Esophagus muscularis mucosa (tissue), 4 donors: Measurements from ENCODE around the gene DOK3. TPM values are rescaled to one million over a fixed set of nuclear protein-coding genes. Genes with fewer than 3 reads are reported as not detected.
A peak's percentile ranks its signal among the peaks of the same experiment; 100 is the strongest.

Source experiments
- DNase-seq: peaks from one replicate; pipeline ENCODE4 v3.0.0-alpha.2; 2017; ENCODE audit errors: extremely low spot score
- H3K27ac ChIP-seq, 4 donors: fragments of 200-600 bp; sonication (generic); replicated peaks in 1 of 4; 1 replicate in 3 of 4; 2 replicates in 1 of 4; pipeline ENCODE4 v1.5.1; 2016 to 2019; ENCODE audit warnings: mild to moderate bottlenecking in 1 of 4
- H3K27me3 ChIP-seq, 4 donors: fragments of 200-600 bp; sonication (generic); one replicate each; pipeline versions ENCODE4 v1.5.1 to v1.6.0; 2016 to 2019
- H3K36me3 ChIP-seq, 4 donors: fragments of 200-600 bp; sonication (generic); one replicate each; pipeline ENCODE4 v1.5.1; 2016 to 2019
- H3K4me1 ChIP-seq, 4 donors: fragments of 200-600 bp; sonication (generic); one replicate each; pipeline ENCODE4 v1.5.1; 2016 to 2019
- H3K4me3 ChIP-seq, 4 donors: fragments of 200-600 bp; sonication (generic); 1 replicate in 2 of 4; 2 replicates in 2 of 4; pipeline ENCODE4 v1.5.1; 2016 to 2019; ENCODE audit warnings: mild to moderate bottlenecking in 4 of 4, moderate library complexity in 1 of 4
- H3K9me3 ChIP-seq, 4 donors: fragments of 200-600 bp; sonication (generic); 1 replicate in 3 of 4; 2 replicates in 1 of 4; pipeline ENCODE4 v1.5.1; 2016 to 2019
- EP300 ChIP-seq: sonication (generic); formaldehyde crosslinking; IDR thresholded peaks from one replicate; pipeline ENCODE4 v1.6.1; 2017; ENCODE audit warnings: antibody characterized with exemption
- POLR2A ChIP-seq: fragments of 450-650 bp; IDR thresholded peaks from one replicate; pipeline ENCODE4 v1.6.1; 2017; ENCODE audit warnings: antibody characterized with exemption, moderate library complexity, mild to moderate bottlenecking, low read depth
- POLR2AphosphoS5 ChIP-seq, 2 donors: sonication (generic); formaldehyde crosslinking; IDR thresholded peaks; one replicate each; pipeline ENCODE4 v1.6.1; 2017; ENCODE audit warnings: antibody characterized with exemption in 2 of 2
- WGBS: methylation state at CpG from one replicate; pipeline ENCODE4 v1.1.5; 2018; 5-methylcytosine and 5-hydroxymethylcytosine counted together
- intact Hi-C: fragments of 100-400 bp; cut with DNase I; formaldehyde crosslinking; loops from one replicate; pipeline ENCODE4 v1.15.1; 2023
- total RNA-seq, 4 donors: library from RNA; depleted of rRNA; stranded (reverse); fragments of >200 nt; gene quantifications; one replicate each; pipeline versions ENCODE4 v1.1.0 to v1.2.1, GENCODE V29; 2016
- TF ChIP-seq, protein P1 (sequence below), 3 experiments: fragments of 200-600 bp in 2 of 3; fragments of 450-650 bp in 1 of 3; sonication (generic) in 2 of 3; IDR thresholded peaks; one replicate each; pipeline ENCODE4 v1.5.1; 2017 to 2019; ENCODE audit warnings: antibody characterized with exemption in 3 of 3, mild to moderate bottlenecking in 2 of 3, moderate library complexity in 1 of 3

Gene DOK3
- total RNA-seq, 4 donors from 2014 or later, result 6.7 to 15.2 (median 7.5) TPM

DNA sequence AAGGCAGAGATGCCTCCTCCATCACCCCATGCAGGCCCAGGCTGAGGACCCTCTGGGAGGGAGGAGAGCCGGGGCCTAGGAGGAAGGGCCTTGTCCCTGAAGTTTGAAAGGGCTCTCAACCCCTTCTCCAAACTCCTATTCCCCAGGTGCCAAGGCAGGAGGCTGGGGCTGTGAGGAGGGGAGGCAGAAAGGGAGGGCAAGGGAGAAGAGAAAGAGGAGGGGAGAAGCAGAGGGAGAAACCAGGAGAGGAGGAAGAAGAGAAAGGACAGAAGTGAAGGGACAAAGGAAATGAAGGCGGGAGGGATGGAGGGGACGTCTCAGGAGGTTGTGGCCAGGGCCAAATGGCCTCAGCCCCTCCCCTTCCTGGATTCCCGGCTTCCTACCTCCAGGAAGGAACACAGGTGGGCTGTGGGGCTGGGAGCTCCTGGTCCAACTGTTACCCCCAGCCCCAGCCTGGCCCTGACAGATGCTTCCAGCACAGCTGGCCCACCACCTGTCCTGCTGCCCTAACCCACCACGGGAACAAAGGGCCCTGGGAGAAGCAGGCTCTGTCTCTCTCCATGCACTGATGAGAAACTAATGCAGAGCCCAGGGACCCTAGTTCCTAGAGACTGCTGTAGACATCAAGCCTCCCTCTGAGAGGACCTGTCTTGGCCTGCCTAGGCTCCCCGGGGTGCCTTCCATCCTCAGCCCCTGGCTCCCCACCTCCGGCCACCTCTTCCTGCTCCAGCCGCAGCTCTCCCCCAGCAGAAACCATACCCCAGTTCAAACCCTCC lies 39.7 kb downstream of the DOK3 start:
- peak overlapping the region; percentile 89 to 96 (median 94) for H3K27ac ChIP-seq
- H3K36me3 ChIP-seq, result peaks cover 11 to 38% (median 36%) of the 10 kb centered on the region in 4 donors
- H3K4me1 ChIP-seq, result peaks cover 48 to 68% (median 64%) of the 10 kb centered on the region in 4 donors
- intact Hi-C loops, result no loop called here
- no peaks in the 10 kb centered on the region for H3K27me3 ChIP-seq
- no peak for DNase-seq
- TF ChIP-seq EP300, result no peak
- TF ChIP-seq POLR2AphosphoS5 (IDR thresholded peaks at IDR 0.05), result no peak
- no peak for TF ChIP-seq POLR2A
- TF ChIP-seq, protein P1, sequence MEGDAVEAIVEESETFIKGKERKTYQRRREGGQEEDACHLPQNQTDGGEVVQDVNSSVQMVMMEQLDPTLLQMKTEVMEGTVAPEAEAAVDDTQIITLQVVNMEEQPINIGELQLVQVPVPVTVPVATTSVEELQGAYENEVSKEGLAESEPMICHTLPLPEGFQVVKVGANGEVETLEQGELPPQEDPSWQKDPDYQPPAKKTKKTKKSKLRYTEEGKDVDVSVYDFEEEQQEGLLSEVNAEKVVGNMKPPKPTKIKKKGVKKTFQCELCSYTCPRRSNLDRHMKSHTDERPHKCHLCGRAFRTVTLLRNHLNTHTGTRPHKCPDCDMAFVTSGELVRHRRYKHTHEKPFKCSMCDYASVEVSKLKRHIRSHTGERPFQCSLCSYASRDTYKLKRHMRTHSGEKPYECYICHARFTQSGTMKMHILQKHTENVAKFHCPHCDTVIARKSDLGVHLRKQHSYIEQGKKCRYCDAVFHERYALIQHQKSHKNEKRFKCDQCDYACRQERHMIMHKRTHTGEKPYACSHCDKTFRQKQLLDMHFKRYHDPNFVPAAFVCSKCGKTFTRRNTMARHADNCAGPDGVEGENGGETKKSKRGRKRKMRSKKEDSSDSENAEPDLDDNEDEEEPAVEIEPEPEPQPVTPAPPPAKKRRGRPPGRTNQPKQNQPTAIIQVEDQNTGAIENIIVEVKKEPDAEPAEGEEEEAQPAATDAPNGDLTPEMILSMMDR (IDR thresholded peaks at IDR 0.05), result no peak
- peak overlapping the region in 1 of 4 donors; percentile 28 for H3K4me3 ChIP-seq
- H3K9me3 ChIP-seq, result no peaks in the 10 kb centered on the region
- 65% methylated on average over 8 of the region's 8 CpGs for WGBS

DNA sequence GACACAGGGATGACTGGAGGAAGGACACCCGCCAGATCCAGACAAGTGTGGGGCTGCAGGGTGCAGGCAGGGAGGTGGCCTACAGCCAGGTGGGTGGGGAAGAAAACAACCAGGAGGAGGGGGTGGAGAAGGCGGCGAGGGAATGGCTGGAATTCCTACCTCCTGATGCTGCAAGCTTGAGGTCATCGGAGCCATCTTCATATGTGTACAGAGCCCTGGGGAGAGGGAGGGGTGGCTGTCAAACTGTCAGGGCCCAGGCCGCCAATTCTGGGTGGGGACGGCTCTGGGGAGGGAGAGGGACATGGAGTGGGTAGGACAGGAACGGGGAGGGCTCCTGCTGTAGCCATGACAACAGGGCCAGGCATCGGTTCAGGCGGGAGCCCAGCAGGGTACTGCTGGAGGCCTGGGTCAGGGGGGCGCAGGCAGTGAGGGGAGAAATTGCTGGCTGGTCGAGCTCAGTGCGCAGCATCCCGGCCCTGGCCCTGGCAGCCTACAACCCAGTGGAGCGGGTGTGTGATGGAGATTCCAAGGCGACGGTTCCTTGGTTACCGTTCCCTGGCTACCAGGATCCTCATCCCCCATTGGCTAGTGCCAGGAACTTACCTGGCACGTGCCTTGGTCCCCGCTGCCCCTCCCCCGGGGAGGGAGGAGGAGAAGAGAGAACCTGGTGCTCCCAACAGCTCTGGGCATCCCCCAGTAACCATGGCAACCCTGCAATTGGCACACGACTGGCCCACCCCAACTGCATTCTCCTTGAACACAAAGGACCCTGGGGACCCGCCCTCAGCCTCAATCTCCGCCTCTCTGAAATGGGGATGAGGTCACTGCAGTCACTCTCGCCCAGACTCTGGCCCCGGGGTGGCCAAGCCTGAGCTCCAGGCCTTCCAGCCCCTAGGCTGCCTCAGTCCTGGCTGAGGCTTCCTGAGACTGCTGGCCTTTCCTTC lies 40.7 kb downstream of the DOK3 start:
- Histone ChIP-seq H3K27me3 (no peaks in the 10 kb centered on the region), H3K4me3 (no peak overlapping the region), H3K27ac (peak overlapping the region; percentile 89 to 96 (median 94)), H3K4me1 (peaks cover 46 to 58% (median 54%) of the 10 kb centered on the region in 4 donors), H3K36me3 (peaks cover 11 to 46% (median 44%) of the 10 kb centered on the region in 4 donors), H3K9me3 (no peaks in the 10 kb centered on the region)
- no peak for TF ChIP-seq POLR2A
- no peak for TF ChIP-seq EP300
- peak; percentile 27 to 52 for TF ChIP-seq POLR2AphosphoS5 (IDR thresholded peaks at IDR 0.05)
- intact Hi-C loops, result no loop called here
- DNase-seq, result no peak
- WGBS, result 54% methylated on average over 14 of the region's 25 CpGs

DNA sequence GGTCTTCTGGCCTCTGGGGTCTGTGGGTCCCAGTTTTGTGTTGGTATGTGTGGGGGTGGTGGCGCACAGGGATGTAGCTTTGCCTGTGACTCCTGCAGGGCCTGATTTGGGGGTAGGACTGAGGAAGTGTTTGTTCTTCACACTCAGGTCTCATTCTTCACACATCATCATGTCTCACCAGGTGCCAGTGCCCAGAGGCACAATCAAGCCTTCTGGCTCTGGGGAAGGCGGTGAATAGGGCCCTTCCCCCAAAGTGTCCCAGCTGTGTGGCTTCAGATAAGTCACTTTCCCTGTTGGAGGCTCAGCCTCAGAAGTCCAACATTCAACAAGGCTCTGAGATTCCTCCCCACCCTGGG lies 41.3 kb downstream of the DOK3 start:
- intact Hi-C loops, result no loop called here
- H3K4me3 ChIP-seq, result no peak overlapping the region
- H3K9me3 ChIP-seq, result no peaks in the 10 kb centered on the region
- H3K4me1 ChIP-seq, result peaks cover 44 to 52% (median 49%) of the 10 kb centered on the region in 4 donors
- peak overlapping the region in 2 of 4 donors; percentile 47 to 89 for H3K27ac ChIP-seq
- 83% methylated on average over 2 of the region's 2 CpGs for WGBS
- TF ChIP-seq POLR2A, result no peak
- no peak for TF ChIP-seq EP300
- no peak for DNase-seq
- peaks cover 11 to 51% (median 46%) of the 10 kb centered on the region in 4 donors for H3K36me3 ChIP-seq
- no peaks in the 10 kb centered on the region for H3K27me3 ChIP-seq

DNA sequence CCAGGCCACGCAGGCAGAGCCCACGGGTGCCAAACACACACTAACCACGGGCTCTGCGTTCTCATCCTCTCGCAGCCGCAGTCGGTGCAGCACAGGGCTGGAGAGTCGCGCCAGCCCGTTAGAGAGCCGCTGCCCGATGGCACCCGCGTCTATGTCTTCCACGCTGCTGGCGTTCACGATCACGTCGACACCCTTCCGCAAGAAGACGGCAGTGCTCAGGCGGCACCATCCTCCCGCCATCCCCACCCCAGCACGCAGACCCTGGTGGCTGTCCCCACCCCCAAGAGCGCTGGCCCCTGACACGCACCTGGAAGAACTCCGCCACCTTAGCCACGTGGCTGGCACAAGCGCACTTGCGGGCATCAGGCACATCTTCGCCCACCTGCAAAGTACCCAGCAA lies 42.2 kb downstream of the DOK3 start:
- Histone ChIP-seq H3K4me3 (no peak overlapping the region), H3K9me3 (no peaks in the 10 kb centered on the region), H3K27ac (peak overlapping the region in 2 of 4 donors; percentile 47 to 89), H3K4me1 (peaks cover 42 to 47% (median 44%) of the 10 kb centered on the region in 4 donors), H3K36me3 (peaks cover 11 to 57% (median 47%) of the 10 kb centered on the region in 4 donors), H3K27me3 (no peaks in the 10 kb centered on the region)
- TF ChIP-seq POLR2AphosphoS5 (IDR thresholded peaks at IDR 0.05) (no peak), POLR2A (no peak)
- 93% methylated on average over 29 of the region's 31 CpGs for WGBS
- no peak for DNase-seq
- intact Hi-C loops, result no loop called here

DNA sequence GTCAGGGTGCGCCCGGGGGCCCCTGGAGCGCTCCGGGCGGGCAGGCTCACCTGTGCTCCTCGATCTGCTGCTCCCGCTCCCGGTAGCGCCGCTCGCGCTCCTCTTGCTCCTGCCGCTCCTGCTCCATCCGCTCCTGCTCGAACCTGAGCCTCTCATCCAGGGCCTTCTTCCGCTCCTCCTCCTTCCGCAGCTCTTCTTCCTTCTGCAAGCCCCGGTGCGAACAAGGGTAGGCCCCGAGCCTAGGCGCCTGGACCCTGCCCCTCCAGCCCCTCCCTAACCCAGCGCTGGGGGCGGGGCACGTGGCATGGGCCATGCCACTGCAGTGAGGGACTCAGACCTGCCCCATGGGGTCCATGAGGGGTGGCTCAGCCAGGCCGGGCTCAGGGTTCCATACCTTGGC lies 42.8 kb downstream of the DOK3 start:
- Histone ChIP-seq H3K36me3 (peaks cover 11 to 62% (median 47%) of the 10 kb centered on the region in 4 donors), H3K27me3 (no peaks in the 10 kb centered on the region), H3K4me3 (no peak overlapping the region), H3K9me3 (no peaks in the 10 kb centered on the region), H3K27ac (no peak overlapping the region), H3K4me1 (peaks cover 37 to 47% (median 41%) of the 10 kb centered on the region in 4 donors)
- DNase-seq, result no peak
- intact Hi-C loops, result no loop called here
- 93% methylated on average over 25 of the region's 25 CpGs for WGBS
- TF ChIP-seq EP300 (no peak), POLR2AphosphoS5 (IDR thresholded peaks at IDR 0.05) (no peak), POLR2A (no peak)
- TF ChIP-seq, protein P1 (IDR thresholded peaks at IDR 0.05), result no peak

DNA sequence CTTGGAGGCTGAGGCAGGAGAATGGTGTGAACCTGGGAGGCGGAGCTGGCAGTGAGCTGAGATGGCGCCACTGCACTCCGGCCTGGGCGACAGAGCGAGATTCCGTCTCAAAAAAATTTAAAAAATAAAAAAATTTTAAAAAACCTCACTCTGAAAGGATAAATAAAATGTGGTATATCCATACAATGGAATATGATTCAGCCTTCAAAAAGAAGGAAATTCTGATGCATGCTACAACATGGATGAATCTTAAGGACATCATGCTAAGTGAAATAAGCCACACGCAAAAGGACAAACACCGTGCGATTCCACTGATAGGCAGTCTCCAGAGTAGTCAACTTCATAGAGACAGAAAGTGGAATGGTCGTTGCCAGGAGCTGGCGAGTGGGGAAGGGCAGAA lies 44.6 kb downstream of the DOK3 start:
- Histone ChIP-seq H3K27me3 (no peaks in the 10 kb centered on the region), H3K4me1 (peaks cover 19 to 31% (median 30%) of the 10 kb centered on the region in 4 donors), H3K4me3 (no peak overlapping the region), H3K9me3 (no peaks in the 10 kb centered on the region), H3K27ac (no peak overlapping the region), H3K36me3 (peaks cover 11 to 72% (median 53%) of the 10 kb centered on the region in 4 donors)
- 97% methylated on average over 11 of the region's 11 CpGs for WGBS
- TF ChIP-seq POLR2A, result no peak
- TF ChIP-seq, protein P1 (IDR thresholded peaks at IDR 0.05), result no peak
- no peak for TF ChIP-seq EP300
- no peak for TF ChIP-seq POLR2AphosphoS5 (IDR thresholded peaks at IDR 0.05)
- intact Hi-C loops, result no loop called here
- no peak for DNase-seq
